HG02970 (cell line): ENCODE data around the gene CCDC112.

Experiments used
- ATAC-seq: cut with Tn5 transposase; IDR thresholded peaks from one replicate; pipeline ENCODE4 v1.9.1; 2021; ENCODE audit warnings: mild to moderate bottlenecking, moderate library complexity, moderate number of reproducible peaks; ENCODE audit not compliant: unreplicated experiment, low FRiP score

CCDC112 gene

GRCh38 chr5:115320006-115320405 is 23.6 kb upstream of the CCDC112 start:
- ATAC-seq: no peak

- ATAC-seq: no peak
These were observed 22.6 kb upstream of the CCDC112 start for GRCh38 chr5:115319007-115319406.

- ATAC-seq: no peak
These were observed 21.3 kb upstream of the CCDC112 start for GRCh38 chr5:115317736-115318135.

GRCh38 chr5:115317320-115317719 is 20.9 kb upstream of the CCDC112 start:
- ATAC-seq: no peak

GRCh38 chr5:115313632-115314031 is 17.2 kb upstream of the CCDC112 start:
- no peak for ATAC-seq

GRCh38 chr5:115313052-115313451 is 16.6 kb upstream of the CCDC112 start:
- ATAC-seq: no peak

GRCh38 chr5:115309751-115310370 is 13.4 kb upstream of the CCDC112 start:
- ATAC-seq: no peak

GRCh38 chr5:115308815-115309214 is 12.4 kb upstream of the CCDC112 start:
- no peak for ATAC-seq

- ATAC-seq: no peak
These were observed 9.6 kb upstream of the CCDC112 start for GRCh38 chr5:115306011-115306536.

GRCh38 chr5:115304496-115304895 is 8.0 kb upstream of the CCDC112 start:
- no peak for ATAC-seq

- ATAC-seq: no peak
These were observed 2.4 kb upstream of the CCDC112 start for GRCh38 chr5:115298811-115299210.

GRCh38 chr5:115297031-115297430 is 577 bp upstream of the CCDC112 start:
- no peak for ATAC-seq

GRCh38 chr5:115295777-115296123 is 704 bp downstream of the CCDC112 start:
- ATAC-seq: no peak

GRCh38 chr5:115291397-115291796 is 5.1 kb downstream of the CCDC112 start:
- no peak for ATAC-seq

GRCh38 chr5:115289104-115289503 is 7.3 kb downstream of the CCDC112 start:
- no peak for ATAC-seq

GRCh38 chr5:115284021-115284420 is 12.4 kb downstream of the CCDC112 start:
- ATAC-seq: no peak

- no peak for ATAC-seq
These were observed 14.3 kb downstream of the CCDC112 start for GRCh38 chr5:115282131-115282530.

GRCh38 chr5:115274584-115274983 is 21.9 kb downstream of the CCDC112 start:
- ATAC-seq: no peak

GRCh38 chr5:115272297-115272958 is 24.0 kb downstream of the CCDC112 start:
- no peak for ATAC-seq

GRCh38 chr5:115271295-115272050 is 25.0 kb downstream of the CCDC112 start:
- no peak for ATAC-seq

- no peak for ATAC-seq
These were observed 28.8 kb downstream of the CCDC112 start for GRCh38 chr5:115267617-115268016.
